Measurements from ENCODE around the gene TMEM63B. TPM values are rescaled to one million over a fixed set of nuclear protein-coding genes. Genes with fewer than 3 reads are reported as not detected.

Gene TMEM63B
- total RNA-seq, 6 donors from 2014 or later, result 89.8 to 198 (median 128) TPM

DNA sequence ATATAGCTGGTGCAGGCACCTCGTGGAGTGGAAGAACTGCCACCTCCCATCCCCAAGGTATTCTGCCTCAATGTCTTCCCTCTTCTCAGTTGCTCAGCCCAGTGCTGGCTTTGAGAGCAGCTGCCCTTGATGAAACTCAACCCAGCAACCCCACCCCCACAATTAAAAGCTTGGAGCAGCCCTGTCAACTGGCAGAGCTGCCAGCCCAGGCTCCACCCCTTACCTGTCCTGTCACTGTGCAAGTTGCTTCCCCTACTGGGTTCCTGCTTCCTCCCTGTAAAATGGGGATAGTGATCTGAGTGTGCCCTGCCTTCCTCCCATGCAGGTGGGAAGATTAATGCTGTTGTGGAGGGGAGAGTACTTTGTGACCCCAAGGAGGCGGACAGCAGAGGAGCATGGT is 4.5 kb downstream of the TMEM63B start:
- peaks cover 7 to 24% (median 21%) of the 10 kb centered on the region in 4 donors for H3K36me3 ChIP-seq
- 88 to 95% methylated on average over 2 of the region's 2 CpGs for WGBS, 2 donors
- H3K27ac ChIP-seq, result peak overlapping the region in 2 of 4 donors; percentile 3 to 46
- peaks cover 20 to 43% (median 31%) of the 10 kb centered on the region in 4 donors for H3K4me1 ChIP-seq
- no peaks in the 10 kb centered on the region for H3K9me3 ChIP-seq
- peak in 1 of 2 donors; percentile 66 for DNase-seq
- H3K27me3 ChIP-seq, result no peaks in the 10 kb centered on the region
- ATAC-seq (ENCODE audit: low FRiP score in 2 of 2), result no peak
- TF ChIP-seq POLR2AphosphoS5 (IDR thresholded peaks at IDR 0.05) (no peak), POLR2A (IDR thresholded peaks at IDR 0.05) (no peak), EP300 (IDR thresholded peaks at IDR 0.05) (no peak)
- TF ChIP-seq, protein P1, sequence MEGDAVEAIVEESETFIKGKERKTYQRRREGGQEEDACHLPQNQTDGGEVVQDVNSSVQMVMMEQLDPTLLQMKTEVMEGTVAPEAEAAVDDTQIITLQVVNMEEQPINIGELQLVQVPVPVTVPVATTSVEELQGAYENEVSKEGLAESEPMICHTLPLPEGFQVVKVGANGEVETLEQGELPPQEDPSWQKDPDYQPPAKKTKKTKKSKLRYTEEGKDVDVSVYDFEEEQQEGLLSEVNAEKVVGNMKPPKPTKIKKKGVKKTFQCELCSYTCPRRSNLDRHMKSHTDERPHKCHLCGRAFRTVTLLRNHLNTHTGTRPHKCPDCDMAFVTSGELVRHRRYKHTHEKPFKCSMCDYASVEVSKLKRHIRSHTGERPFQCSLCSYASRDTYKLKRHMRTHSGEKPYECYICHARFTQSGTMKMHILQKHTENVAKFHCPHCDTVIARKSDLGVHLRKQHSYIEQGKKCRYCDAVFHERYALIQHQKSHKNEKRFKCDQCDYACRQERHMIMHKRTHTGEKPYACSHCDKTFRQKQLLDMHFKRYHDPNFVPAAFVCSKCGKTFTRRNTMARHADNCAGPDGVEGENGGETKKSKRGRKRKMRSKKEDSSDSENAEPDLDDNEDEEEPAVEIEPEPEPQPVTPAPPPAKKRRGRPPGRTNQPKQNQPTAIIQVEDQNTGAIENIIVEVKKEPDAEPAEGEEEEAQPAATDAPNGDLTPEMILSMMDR (IDR thresholded peaks at IDR 0.05), result no peak
- H3K4me3 ChIP-seq, result no peak overlapping the region

DNA sequence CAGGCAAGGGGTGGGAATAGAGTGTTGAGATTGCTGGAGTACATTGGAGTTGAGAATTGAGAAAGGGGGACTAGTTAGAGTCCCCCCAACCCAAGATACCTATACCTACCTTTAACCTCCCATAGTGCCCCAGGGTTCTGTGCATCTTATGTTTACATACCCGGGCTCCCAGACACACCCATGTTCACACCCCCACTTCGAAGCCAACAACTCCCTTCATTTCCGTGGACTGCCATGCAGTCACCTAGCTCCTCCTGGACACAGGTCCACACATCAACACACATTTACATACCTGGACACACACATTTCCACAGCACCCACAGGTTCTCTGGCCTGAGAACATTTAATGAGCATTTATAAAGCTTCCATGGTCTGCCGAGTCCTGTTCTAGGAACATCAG is 5.1 kb downstream of the TMEM63B start:
- H3K27me3 ChIP-seq, result no peaks in the 10 kb centered on the region
- ATAC-seq (ENCODE audit: low FRiP score in 2 of 2) (no peak), DNase-seq (no peak)
- peaks cover 7 to 30% (median 25%) of the 10 kb centered on the region in 4 donors for H3K36me3 ChIP-seq
- H3K9me3 ChIP-seq, result no peaks in the 10 kb centered on the region
- TF ChIP-seq EP300 (IDR thresholded peaks at IDR 0.05) (no peak), POLR2AphosphoS5 (IDR thresholded peaks at IDR 0.05) (no peak), POLR2A (IDR thresholded peaks at IDR 0.05) (no peak)
- TF ChIP-seq, protein P1 (IDR thresholded peaks at IDR 0.05), result no peak
- H3K4me3 ChIP-seq, result no peak overlapping the region
- H3K27ac ChIP-seq, result peak overlapping the region in 2 of 4 donors; percentile 3 to 46
- peaks cover 20 to 43% (median 31%) of the 10 kb centered on the region in 4 donors for H3K4me1 ChIP-seq
- WGBS, 2 donors, result 79 to 84% methylated on average over 4 of the region's 4 CpGs

DNA sequence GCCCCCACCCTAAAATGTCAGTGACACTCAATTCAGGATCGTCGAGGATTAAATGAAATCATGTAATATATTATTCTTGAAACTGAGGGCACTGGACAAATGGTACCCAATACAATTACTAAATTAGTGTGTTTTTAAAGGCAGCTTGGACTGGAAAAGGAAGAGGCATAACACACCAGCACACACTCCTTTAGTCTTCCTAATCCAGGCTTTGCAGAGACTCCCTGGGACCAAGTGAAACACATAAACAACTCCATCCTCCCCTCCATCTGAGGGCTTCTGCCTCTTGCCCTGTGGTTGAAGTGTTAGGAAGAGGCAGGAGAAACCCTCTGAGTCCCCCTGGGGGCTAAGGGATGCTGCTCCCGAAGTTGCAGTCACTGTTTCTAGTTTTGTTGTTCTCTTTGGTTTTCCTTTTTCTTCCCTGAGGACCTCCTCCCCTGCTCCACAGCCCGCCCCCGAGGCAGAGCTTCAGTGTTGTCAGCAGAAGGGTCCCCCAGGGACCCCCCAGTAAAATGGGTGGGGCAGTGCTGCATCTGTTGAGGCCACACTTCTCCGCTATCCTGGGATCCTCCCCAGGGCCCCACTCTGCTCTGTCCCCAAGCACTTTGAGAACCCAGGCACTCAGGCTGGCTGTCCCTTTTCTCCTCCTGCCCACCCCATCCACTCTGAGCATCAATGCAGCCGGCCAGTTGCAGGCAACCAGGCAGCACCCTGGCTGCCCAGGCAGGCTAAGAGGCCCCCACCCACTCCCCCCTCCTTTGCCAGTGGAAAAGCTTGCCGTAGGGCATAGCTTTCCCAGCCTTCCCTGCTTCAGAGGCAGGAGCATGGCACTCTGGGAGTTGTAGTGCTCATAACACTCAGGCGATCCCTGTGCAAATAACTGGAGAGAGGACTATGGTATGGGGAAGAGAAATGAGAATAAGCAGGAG is 5.9 kb downstream of the TMEM63B start:
- Histone ChIP-seq H3K4me3 (no peak overlapping the region), H3K36me3 (peaks cover 10 to 36% (median 32%) of the 10 kb centered on the region in 4 donors), H3K9me3 (no peaks in the 10 kb centered on the region), H3K4me1 (peaks cover 19 to 39% (median 29%) of the 10 kb centered on the region in 4 donors), H3K27me3 (no peaks in the 10 kb centered on the region), H3K27ac (peak overlapping the region in 3 of 4 donors; percentile 27 to 46 (median 32))
- ATAC-seq (ENCODE audit: low FRiP score in 2 of 2) (peak; percentile 75 to 91), DNase-seq (peak; percentile 32 to 79)
- WGBS, 2 donors, result 43 to 55% methylated on average over 8 to 9 of the region's 9 CpGs
- TF ChIP-seq EP300 (IDR thresholded peaks at IDR 0.05) (no peak), POLR2A (IDR thresholded peaks at IDR 0.05) (no peak), POLR2AphosphoS5 (IDR thresholded peaks at IDR 0.05) (no peak)
- TF ChIP-seq, protein P1 (IDR thresholded peaks at IDR 0.05), result no peak

DNA sequence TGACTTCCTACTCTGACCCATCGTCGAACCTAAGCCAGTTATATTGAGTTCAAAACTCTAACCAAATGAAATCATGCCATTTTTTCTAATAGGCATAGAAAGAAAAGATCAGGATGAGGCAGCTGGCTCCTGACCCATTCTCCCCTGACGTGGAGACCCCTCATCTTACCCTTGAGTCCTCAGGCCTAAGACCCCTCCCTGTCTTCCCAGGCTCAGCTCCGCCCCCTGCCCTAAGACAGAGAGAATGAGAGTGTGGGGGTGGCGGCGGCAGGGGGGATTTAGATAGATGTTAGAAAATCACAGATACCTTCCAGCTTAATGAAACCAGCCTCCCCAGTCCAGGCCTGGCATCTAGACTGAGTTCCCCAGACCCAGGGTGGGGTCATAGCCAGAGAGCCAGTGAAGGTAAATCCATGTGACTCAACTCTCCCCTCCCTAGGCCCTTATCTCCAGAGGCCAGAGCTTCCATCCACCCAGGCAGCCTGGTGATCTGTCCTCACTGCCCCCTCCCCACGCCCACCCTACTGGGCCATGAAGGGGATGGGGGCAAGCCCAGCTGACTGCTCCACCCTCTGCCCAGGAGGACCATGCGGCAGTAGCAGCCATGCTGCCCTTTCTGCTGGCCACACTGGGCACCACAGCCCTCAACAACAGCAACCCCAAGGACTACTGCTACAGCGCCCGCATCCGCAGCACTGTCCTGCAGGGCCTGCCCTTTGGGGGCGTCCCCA is 6.8 kb downstream of the TMEM63B start:
- DNase-seq (peak in 1 of 2 donors; percentile 44), ATAC-seq (ENCODE audit: low FRiP score in 2 of 2) (no peak)
- H3K4me1 ChIP-seq, result peaks cover 13 to 33% (median 22%) of the 10 kb centered on the region in 4 donors
- TF ChIP-seq POLR2AphosphoS5 (IDR thresholded peaks at IDR 0.05) (no peak), POLR2A (IDR thresholded peaks at IDR 0.05) (no peak), EP300 (IDR thresholded peaks at IDR 0.05) (no peak)
- TF ChIP-seq, protein P1 (IDR thresholded peaks at IDR 0.05), result no peak
- H3K4me3 ChIP-seq, result no peak overlapping the region
- H3K9me3 ChIP-seq, result no peaks in the 10 kb centered on the region
- peaks cover 13 to 45% (median 40%) of the 10 kb centered on the region in 4 donors for H3K36me3 ChIP-seq
- no peaks in the 10 kb centered on the region for H3K27me3 ChIP-seq
- H3K27ac ChIP-seq, result peak overlapping the region in 2 of 4 donors; percentile 27 to 32
- WGBS, 2 donors, result 80 to 82% methylated on average over 7 to 11 of the region's 12 CpGs
